H1 (cell line): ENCODE measurements around the gene TP63. TPM values are rescaled to one million over a fixed set of nuclear protein-coding genes. Genes with fewer than 3 reads are reported as not detected.

Experiments
- ATF2 ChIP-seq: IDR thresholded peaks from 2 replicates; pipeline ENCODE4 v1.6.1; 2012; ENCODE audit warnings: low read length, inconsistent platforms
- MAFK ChIP-seq: IDR thresholded peaks from 2 replicates; pipeline ENCODE4 v1.6.1; 2012; ENCODE audit warnings: low read depth, mild to moderate bottlenecking, improper control_type of control experiment, low read length
- polyA plus RNA-seq, 7 experiments: library from polyadenylated mRNA; depleted of rRNA in 3 of 7; stranded (reverse) in 5 of 7; unstranded in 2 of 7; fragments of >200 nt in 5 of 7; fragments of 200-250 nt in 2 of 7; gene quantifications; 1 replicate in 5 of 7; 2 replicates in 1 of 7; 4 replicates in 1 of 7; pipeline versions ENCODE4 v1.2.1 to v1.2.3, GENCODE V29; 2011 to 2013; ENCODE audit warnings: missing spikeins in 2 of 7, mixed read lengths in 2 of 7
- total RNA-seq: library from RNA; stranded (reverse); fragmentation: NEBNext Ultra II Directional; extraction: Animal tissue kit (Norgen Biotek cat#: 25700); gene quantifications from 2 replicates; pipeline ENCODE4 v1.2.1, GENCODE V29; 2021

Gene TP63
- total and polyA plus RNA-seq, 2 of the 8 experiments (the other 6 are each of a cell fraction or from before 2014, with no cell fraction given), result not detected

GRCh38 chr3:189907803-189908202 is 276.6 kb downstream of the TP63 start (continued):
- no peak for TF ChIP-seq ATF2
- no peak for TF ChIP-seq MAFK
